GM18499 (cell line): ENCODE measurements around the gene SAYSD1.

Source experiments
- ATAC-seq: cut with Tn5 transposase; IDR thresholded peaks from one replicate; pipeline ENCODE4 v1.9.1; 2021; ENCODE audit warnings: moderate number of reproducible peaks; ENCODE audit not compliant: insufficient read depth, unreplicated experiment

Gene SAYSD1

DNA sequence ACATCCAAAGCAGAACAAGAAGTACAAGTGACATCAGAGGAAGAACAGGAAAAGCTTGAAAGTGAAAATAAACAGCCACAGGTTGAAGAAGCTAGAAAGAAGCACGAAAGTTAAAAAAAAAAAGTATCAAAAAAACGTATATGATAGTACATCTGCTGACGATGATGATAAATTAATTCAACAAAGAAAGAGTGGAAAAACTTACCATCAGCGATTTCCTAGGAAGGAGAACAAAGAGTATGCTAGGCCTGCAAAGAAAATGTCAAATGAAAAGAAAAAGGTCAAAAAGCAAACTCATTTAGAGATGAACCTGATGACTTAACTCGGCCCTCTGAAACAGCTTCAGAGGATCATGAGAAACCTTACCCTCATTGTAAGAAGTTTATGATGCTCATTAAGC, 3.7 kb downstream of the SAYSD1 start:
- ATAC-seq, result no peak

DNA sequence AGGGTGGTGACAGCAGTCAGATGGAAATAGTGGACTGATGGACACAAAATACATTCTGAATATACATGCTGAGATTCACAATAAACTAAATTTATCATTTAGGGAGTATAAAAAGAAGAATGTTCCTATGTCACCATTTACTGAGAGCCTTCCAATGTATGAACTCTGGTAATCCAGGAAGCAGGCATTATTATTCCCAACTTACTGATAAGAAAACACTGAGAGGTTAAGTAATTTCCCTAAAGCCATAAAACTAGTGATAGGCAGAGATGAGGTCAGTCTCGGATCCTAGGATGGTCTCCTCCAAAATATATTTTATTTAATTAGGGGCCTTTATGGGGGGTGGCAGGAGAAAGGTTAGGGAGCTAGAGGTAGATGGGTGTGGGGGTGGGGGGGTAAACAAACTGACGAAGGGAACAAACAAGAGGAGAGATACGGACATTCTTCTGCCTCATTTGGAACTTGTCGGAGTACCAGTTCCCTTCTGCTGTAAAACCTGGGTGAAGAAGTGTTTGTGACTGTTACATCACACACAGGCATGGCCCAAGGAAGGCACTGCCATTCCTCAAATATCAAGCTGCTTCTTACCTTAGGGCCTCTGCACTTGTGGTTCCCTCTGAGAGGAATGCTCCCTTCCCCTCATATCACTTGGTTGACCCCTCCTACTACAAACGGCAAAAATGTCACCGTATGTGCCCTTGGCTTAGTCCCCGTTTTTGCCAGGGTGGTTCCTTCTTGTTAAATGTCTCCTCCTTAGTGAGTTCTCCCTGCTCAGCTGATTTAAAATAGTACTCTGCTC, 6.7 kb downstream of the SAYSD1 start:
- no peak for ATAC-seq

DNA sequence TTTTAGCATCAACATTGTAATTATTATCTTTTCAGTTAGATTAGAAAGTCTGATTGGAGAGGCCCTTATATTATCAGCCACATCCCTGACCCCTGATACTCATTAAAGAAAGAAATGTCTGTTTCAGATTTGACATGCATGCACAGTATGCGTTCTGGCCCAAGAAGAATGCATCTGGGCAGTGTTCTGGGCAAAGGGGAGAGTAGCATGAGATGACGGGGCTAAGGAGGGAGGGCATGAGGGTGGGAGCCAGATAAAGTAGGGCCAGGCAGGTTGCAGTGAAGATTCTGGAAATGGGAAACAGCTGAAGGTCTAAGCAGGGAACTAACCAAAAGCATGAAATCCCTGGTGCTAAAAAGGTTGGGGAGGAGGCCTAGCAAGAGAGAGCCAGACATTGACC, 7.3 kb downstream of the SAYSD1 start:
- no peak for ATAC-seq

DNA sequence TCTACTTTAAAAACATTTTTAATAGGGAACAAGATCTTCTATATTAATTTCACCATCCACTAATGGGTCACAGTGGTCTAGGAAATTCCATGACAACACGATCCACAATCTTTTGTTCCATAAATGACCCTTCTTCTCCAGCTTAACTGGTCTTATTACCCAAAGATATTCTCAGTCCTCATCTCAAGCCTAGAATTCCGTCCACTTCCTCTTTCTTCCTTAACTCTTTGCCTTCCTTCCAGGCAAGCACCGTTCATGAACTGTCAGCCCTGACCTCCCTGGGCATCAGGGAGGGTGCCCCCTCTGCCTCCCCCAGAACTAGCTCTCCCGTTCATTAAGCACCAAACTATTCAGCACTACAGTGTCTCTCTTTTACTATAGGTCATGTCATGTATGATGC, 8.0 kb downstream of the SAYSD1 start:
- no peak for ATAC-seq

DNA sequence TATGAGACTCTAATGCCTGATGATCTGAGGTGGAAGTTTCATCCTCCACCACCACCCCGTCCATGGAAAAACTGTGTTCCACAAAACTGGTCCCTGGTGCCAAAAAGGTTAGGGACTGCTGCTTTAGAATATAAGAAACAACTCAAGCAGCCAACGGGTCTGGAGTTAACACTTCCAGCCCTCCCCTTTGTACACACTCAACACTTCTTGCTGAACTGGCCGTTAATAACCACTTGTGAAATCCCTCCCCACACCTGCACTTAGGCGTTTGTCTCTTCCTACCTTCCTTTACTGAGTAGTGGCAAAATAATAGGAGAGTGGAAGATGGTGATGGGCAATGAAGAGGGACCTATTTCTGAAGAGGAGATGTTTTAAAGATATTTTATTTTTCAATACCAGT, 10.5 kb downstream of the SAYSD1 start:
- ATAC-seq, result no peak

DNA sequence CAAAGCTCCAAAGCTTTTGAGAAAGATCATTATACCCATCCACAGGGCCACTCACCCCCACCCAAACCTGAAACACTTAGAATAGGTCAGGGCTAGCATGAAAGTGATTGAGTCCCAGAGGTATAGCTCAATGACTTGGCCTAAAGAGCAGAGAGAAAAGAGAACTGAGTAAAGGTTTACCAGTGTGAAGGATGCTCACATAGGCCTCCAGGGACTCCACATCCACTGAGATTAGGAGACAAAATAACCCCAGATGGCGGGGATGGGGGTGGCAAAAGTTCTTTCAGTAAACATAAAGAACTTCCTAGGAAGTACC, 12.2 kb downstream of the SAYSD1 start:
- no peak for ATAC-seq

DNA sequence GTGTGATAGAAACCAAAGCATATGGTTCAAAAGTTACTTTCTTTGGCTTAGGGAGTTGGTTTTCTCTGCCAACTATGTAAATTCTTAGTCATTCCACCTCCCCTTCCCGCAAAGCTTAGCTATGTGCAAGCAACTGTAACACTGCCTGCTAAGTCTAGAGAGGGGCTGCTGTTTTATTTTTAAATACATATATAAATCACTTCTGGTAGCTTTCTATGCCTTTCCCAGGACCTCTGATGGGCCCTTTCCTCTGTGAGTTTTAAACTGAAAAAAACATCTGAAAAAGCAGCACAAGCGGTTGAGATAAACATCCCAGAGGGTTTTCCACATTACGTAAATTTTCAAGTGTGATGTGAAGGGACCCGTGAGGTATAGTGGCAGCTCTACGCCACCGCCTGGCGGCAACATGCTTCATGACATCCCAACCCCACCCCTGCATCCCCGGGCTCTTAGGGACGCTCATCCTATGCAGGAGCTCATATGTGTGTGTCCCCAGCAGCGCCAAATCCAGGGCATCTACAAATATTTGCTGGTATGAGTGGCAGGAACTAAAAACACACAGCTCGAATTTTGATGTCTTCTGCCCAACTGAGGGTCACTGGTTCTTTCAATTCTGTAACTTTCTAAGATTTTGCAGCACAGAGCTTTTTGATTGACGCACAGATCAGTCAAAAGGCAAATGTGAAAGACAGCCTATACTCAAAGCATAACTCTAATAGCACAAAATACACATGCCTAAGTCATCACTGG, 12.7 kb downstream of the SAYSD1 start:
- no peak for ATAC-seq

DNA sequence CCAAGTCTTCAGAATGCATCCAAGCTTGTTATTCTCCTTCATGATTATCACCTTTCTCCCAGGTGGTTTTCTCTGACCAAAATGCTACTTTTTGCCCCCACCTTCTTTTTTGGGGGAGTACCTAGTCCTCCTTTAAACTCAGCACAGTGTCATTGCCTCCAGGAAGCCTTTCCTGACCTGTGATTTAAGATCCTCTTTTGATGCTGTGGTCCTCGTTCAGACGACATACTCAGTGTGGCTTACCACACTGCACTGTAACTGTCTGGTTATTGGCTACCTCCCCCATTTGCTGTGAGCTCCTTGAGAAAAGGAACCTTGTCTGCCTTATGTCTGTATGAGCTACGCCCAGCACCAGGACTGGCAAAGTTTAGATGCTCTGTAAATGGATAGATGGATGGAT, 14.6 kb downstream of the SAYSD1 start:
- ATAC-seq, result no peak

DNA sequence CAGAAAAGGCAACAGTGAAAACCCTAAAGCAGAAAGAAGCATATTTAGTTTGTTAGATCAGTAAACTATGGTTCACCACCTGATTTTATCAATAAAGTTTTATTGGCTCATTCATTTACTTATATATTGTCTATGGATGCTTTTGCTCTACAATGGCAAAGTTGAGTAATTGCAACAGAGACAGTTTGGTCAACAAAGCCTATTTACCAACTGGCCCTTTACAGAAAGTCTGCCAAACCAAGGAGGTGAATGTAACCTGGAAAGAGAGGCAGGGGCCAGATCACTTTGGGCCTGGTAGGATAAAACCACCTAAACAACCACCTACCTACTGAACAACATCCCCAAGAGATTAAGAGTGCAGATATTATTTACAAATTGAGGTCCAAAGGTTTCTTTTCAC, 19.4 kb downstream of the SAYSD1 start:
- ATAC-seq, result no peak

DNA sequence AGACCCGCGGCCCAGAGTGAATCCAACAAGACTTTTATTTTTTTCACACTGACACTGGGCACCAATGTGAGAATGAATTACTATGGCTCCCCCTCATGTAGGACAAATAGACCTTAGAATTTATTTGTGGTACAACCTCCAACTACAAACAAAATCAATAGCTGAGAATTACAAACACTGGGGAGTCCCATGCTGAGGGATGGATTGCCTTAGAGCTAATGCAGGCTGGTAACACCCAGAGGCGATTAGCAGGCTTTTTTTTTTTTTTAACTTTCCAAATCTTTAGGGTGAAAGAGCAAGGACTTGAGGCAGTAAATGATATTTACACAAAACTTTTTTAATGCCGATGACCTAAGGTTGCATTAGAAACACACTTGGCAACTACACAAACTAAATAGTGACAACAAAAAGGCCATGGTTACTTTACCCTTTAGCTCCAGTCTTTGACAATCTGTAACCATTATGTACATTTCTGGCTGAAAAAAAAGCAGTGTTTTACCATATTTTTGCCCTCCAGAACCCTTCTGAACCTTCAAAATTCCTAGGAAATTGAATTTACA, 21.8 kb downstream of the SAYSD1 start:
- ATAC-seq, result no peak

DNA sequence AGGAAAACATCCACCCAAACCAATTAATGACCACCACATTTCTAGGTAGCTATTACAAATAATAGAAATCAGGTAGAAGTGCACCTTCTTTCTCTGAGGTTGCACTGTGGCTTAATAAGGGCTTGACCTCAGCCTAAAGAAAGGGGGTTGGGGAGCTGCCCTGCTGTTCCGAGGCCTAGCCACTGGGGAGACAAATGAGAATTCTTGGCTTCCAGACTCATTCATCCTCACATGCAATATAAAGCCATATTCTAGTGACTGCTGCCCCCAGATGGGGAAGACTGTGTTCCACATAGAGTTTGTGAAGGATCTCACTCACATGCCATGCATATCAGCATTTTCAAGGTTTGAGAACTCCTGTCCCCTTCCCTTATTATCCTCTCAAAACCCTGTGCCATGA, 22.9 kb downstream of the SAYSD1 start:
- no peak for ATAC-seq

DNA sequence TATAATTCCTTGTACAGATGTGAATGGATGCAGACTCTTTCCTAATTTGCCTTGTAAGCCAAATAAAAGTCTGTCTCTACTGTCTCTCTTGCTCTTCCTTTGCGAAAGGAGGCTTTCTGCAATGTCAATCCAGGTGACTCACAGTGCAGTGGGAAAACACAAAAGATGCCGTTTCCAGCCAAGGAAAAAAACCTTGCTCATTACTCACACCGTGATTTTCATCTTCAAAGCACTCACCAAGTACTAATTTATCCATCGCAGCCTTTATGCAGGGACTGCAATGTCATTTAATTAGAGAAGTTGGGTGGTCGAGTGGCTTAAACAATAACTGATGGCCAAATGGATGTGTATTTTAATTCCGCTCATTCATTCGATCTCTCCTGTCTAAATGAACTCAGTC, 23.8 kb downstream of the SAYSD1 start:
- ATAC-seq, result no peak

DNA sequence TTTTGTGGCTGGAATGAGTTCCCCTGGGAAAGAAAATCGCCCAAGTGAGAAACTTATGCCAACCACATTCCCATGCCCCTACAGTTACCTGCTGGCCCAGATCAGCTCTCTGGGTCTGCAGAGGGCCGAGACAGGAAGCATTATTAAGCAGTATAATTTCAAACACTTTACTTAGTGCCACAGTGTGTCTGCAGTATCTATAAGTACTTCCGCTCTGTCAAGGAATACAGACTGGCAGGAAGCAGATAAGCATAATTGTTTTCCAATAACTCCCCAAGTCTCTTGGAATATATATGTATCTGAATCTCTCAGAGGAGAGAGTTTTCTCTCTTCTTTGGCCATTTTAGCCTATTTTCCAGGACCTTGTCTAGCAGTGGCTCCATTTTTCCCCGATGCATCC, 24.9 kb downstream of the SAYSD1 start:
- no peak for ATAC-seq

DNA sequence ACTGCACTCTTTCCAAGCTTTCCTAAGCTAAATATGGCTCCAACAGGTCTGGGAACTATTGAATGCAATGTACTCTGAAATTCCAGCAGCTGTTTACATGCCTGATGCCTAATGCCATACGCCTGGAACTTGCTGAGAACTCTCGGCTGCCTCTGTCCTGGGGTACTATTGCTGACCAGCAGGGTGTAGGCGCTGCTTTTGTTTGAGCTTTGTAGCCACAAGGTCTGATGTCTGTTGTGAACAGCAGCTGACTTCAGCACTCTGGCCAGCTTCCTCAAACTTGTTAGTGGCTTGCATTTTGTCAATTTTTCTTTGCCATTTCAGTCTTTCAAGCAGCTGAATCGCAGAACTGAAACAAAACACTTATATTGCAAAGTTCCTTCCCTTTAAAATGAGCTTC, 26.7 kb downstream of the SAYSD1 start:
- no peak for ATAC-seq

DNA sequence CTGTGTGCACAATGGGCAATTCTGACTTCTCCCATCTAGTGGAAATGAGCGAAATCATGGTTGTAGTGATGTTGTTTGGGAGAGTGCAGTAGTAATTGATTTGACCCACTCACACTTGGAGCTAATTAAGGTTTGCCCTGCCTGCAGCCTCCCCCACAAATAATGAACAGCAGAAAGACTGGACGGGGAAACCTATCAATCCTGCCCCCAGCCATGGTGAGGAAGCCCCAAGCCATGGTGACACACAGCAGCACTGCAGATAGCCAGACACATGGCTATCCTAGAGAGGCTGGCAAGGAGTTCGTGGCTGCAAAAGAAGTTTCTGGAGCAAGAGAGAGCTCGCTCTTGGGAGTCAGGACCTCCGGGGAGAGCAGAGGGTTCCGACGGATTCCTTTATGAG, 27.8 kb downstream of the SAYSD1 start:
- no peak for ATAC-seq

DNA sequence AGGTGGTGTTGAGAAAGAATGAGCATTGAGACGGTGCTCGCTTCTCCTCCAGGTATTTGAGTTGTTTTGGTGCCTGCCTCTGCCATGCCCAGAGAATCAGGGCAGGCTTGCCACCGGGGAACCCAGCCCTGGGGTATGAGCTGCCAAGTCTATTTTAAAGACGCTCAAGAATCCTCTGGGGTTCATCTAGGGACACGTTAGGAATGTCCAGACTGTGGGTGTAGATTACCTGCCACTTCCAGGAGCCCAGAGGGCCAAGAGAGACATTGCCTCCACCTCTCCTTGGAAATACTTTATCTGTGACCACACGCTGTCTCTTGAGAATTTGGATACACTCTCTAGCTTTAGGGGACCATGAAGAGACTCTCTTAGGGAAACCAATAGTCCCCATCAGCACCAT, 28.3 kb downstream of the SAYSD1 start:
- ATAC-seq, result no peak

DNA sequence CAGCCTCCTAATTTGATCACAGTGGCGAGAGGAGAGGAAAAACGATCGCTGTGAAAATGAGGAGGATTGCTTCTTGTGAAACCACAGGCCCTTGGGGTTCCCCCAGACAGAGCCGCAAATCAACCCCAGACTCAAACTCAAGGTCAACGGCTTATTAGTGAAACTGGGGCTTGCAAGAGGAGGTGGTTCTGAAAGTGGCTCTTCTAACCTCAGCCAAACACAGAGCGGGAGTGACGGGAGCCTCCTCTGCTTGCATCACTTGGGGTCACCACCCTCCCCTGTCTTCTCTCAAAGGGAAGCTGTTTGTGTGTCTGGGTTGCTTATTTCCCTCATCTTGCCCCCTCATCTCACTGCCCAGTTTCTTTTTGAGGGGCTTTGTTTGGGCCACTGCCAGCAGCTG, 28.7 kb downstream of the SAYSD1 start:
- ATAC-seq, result peak; percentile 79

DNA sequence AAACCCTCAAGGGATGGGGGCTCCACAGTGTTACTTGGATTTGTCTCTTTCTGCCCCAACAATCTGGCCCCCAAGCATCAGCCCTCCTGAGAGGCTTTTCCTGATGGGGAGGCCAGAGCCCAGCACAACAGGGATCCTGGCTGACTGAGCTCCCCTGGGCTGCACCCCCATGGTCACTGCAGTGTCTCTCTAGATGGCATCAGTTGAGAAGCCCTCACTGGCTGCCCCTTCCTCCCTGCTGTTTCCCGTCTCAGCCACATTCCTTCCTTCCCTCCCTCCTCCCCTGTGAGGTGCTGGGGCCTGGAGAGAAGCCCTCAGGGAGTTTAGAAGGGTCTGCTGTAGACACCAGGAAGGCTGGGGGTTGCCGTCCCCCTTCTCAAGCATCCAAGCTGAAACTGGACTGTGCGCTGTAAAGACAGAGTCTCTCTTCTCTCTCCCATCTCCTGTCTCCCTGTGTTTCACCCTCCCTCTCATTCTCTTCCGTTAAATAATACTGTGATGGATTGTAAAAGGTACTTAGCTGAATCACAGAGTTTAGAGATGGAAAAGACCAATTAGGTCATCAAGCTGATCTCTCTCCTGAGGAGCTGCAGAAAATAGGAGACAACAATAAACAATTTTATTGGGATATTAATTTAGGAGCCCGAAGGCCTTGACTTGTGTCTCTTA, 29.7 kb downstream of the SAYSD1 start:
- ATAC-seq, result no peak

DNA sequence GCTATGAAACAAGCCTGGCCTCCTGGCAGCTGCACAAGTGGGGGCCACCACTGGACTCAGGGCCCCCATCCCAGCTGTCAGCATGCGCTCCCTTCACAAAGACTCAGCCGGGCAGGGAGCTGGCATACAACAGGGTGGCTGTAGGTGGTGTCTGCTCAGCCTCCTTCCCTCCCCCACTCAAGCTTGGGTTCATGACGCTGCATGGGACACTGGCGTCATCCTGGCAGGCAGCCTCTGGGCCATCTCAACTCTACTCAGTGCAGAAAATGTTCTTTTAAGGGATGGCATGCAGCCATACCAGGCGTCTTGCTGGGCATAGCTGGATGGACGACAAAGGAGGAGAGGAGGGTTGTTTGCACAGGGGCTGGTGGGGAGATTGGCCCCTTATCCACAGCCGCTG, 30.5 kb downstream of the SAYSD1 start:
- no peak for ATAC-seq

DNA sequence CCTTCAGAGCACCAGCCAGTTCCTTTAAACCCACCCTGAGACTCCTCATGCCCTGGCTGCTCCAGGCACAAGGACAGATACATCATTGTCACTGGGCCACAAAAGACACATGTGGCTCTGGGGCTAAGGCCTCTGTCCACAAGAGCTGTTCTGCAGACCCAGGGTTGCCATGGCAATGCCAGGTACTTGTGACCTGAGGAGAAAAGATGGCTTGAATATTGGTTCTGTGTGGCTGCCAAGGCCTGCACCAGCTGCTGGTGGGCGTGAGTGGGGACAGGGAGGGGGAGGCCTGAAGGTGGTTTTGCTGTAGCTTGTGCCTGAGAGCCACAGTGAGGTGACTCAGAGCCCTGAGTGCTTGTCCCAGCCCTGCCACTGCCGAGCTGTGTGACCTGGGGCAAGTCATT, 31.8 kb downstream of the SAYSD1 start:
- ATAC-seq, result no peak

DNA sequence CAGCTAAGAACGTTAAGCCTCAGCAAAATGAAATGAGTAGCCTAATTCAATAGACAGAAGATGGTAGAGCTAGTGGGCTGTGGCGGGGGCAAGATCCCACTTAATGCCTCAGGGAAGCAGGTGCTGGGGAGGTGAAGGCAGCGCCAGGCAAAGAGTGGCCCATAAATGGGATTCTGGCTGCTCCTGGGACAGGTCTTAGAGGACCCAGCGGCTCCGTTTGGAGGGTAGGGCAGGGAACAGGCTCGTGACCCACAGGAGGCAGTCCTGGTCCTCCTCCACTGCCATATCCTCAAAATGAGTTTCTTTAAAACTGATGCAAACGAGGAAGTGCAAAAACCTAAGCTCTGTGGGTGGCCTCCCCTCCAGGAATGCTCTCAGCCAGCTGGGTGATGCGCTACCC, 32.7 kb downstream of the SAYSD1 start:
- ATAC-seq, result no peak
